ENCODE data around the gene VTI1B.
"Not testable (repeated sequence)": the region's sequence is repeated elsewhere in the genome, so short reads cannot be mapped to it uniquely, and the experiment has no call there.

The VTI1B gene

DNA sequence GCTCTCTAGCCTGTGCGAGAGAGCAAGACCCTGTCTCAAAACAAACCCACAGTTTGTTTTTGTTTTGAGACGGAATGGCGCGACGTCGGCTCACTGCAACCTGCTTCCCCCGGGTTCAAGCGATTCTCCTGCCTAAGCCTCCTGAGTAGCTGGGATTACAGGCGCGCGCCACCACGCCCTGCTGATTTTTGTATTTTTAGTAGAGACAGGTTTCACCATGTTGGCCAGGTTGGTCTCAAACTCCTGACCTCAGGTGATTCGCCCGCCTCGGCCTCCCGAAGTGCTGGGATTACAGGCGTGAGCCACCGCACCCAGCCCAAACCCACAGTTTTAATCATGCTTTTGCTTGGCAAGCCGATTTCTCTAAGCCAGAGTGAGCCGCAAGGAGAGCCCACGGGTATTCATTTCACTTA lies 73.9 kb downstream of the VTI1B start:
- H3K36me3 ChIP-seq (ENCODE audit: insufficient read depth, low read length); H3K4me1 ChIP-seq (ENCODE audit: insufficient read depth, low read length); H3K9me3 ChIP-seq (ENCODE audit: control insufficient read depth, insufficient read depth, low read length): not testable (repeated sequence)
- H3K9ac ChIP-seq (ENCODE audit: low read depth, low read length) = peak overlapping the region; percentile 89

DNA sequence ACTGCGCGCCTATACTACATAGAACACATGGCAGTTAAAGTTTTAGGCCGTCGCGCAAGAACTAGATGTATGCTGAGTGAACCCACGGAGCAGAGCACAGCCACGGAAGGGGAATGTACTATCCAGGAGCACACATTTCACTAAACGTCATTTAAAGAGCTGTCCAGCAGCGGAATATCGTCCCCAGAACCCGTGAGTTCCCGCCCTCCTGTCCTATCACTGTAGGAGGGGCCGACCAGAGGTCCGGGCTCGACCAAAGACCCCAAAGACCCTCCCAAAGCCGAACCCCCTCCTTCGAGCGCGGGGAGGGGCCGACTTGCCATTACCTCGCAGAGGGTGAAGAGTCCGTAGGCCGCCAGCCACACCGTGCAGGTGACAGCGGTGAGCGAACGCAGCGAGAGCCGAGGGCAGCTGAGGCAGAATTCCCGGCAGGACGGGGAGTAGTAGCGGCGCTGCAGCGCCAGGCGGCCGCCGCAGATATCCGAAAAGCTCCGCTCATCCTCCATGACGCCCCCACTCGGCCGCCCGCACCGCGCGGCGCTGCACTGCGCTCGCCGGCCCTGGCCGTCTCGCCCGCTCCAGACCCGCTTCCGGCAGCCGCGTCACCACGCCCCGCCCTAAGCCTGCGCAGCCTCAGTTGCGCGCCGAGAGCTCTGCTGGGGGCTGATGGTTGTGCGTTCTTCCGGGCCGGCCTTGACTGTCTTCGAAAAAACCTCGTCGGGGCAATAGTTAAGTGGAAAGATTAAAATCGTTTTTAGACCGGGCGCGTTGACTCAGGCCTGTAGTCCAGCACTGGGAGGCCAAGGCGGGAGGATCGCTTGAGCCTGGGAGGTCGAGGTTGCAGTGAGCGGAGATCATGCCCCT lies 74.5 kb downstream of the VTI1B start, which contains the start of gene PIGH:
TSS of gene PIGH (minus strand) at position 571 of the 864 bp plus-strand sequence. CDS start at position 506, 65 bp downstream.
- Histone ChIP-seq H3K9me3 (ENCODE audit: control insufficient read depth, insufficient read depth, low read length) (no peaks in the 10 kb centered on the region), H3K9ac (ENCODE audit: low read depth, low read length) (peak within 1 kb of the TSS; percentile 89), H3K4me1 (ENCODE audit: insufficient read depth, low read length) (no peaks in the 10 kb centered on the region), H3K36me3 (ENCODE audit: insufficient read depth, low read length) (no peaks in the 10 kb centered on the region)
